ENCODE results near the gene RWDD1.
A peak's percentile ranks its signal among the peaks of the same experiment; 100 is the strongest.

Gene RWDD1, protein sequence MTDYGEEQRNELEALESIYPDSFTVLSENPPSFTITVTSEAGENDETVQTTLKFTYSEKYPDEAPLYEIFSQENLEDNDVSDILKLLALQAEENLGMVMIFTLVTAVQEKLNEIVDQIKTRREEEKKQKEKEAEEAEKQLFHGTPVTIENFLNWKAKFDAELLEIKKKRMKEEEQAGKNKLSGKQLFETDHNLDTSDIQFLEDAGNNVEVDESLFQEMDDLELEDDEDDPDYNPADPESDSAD

DNA sequence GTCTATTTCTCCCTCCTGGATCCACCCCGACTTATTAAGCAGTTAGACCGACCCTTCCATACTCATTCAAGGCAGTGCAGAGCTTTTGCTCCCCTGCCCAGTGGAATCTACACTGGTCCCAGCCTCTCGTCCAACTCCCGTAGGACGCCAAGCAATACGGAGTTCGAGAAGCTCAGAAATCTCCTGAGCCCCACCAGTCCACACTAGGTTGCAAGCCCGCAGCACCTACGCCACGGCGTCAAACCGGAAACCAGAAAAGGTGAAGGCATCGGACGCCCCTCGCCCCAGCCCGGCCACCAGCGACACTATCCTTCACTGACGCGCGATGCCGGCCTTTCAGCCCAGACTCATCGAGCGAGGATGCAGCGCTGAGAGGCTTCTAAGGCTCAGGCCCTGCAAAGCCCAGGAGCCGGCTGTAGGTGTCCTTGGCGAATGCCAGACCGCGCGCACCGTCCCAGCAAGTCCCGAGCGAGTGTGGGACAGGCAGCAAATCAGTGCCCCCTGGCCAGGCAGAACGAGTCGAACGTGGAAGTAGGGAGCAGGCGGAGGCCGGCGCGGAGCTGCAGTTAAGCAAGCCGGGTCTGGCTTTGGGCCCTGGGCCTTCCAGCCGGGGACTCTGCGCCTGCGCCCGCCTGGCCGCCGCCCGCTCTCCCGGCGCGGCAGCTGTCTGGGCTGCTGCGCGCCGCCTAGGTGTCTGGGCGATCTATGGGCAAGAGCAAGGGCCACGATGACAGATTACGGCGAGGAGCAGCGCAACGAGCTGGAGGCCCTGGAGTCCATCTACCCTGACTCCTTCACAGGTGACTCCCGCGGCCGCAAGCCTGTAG lies at the start of gene RWDD1:
Gene RWDD1, plus strand, starts transcription at position 649 of the 827 bp plus-strand sequence. Its CDS starts 79 bp downstream, at position 728.
- peak; percentile 99 for DNase-seq

DNA sequence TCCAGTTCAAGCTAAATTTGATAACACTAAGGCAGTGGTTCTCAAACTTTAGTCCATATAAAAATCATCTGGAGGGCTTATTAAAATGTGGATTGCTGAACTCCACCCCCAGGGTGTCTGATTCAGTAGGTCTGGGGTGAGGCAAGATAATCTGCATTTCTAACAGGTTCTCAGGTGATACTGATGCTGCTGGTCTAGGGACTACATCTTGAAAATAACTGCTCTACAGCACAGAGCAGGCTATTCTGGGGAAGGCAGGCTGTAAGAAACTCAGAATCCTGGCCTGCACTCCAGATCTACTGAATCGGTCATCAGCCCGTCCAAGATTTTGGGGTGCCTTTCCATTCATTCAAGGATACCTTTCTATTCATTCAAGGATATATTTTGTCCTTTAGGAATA lies 48.4 kb upstream of the RWDD1 start:
- DNase-seq, result no peak

GRCh38 chr6:116524236-116524635 lies 47.1 kb upstream of the RWDD1 start:
- no peak for DNase-seq

GRCh38 chr6:116528133-116528532 lies 43.2 kb upstream of the RWDD1 start:
- no peak for DNase-seq

DNA sequence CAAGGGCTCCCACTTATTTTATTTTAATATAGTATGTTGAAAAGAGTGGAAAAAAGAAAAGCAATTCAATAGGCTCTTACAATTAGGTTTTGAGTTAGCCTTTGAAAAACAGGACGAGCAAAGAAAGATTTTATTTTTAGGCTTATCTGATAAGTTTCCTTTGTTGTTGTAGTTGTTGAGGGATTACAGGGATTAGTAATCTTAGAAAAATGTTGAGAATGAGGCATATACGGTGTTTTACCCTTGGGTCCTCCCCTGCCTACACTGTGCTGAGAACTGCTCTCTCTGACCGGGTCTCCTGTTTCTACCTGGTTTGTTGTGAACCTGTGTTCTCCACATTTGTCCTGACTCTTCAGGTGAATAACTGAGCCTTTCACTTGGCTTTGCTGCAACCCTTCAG lies 42.5 kb upstream of the RWDD1 start:
- no peak for DNase-seq

DNA sequence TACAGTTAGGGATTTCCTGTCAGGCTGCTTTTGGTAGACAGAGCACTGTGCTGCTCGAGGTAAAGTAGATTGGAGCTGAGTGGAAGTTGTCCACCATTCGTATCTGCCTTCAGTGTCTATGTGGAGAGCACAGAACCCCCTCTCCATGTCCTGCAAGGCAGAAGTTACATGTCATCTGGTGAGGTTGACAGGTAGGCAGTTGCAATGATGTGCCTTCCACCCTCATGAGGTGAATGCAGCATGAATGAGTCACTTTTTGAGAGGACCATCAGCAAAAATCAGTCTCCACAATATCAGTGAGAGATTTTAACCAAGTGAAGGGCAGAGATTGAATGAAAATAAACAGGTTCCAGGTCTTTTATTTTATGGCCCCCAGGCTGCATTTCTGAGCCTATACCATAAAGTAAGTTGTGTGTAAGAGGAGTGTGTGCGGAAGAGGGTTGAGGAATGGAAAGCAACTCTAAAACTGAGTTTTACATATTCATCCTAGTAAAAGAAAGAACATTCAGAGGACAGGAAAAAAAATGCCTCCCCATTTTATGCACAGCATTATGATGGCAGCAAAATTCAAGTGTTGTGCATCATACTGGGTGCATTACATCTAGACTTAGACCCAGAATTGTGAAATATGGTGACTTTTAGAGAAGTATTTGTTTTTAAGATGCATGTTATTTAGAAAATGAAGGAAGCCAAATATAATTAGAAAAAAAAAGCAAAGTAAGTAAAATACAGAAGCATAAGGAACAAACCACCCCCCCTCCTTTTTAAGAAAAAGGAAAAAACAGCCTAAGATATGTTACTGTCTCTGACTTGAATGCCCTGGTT lies 41.6 kb upstream of the RWDD1 start:
- no peak for DNase-seq

- no peak for DNase-seq
These were observed 40.9 kb upstream of the RWDD1 start for GRCh38 chr6:116530436-116530835.

GRCh38 chr6:116531675-116532570 lies 39.4 kb upstream of the RWDD1 start:
- DNase-seq, result peak; percentile 59 to 75

- no peak for DNase-seq
These were observed 37.9 kb upstream of the RWDD1 start for GRCh38 chr6:116533233-116533957.

DNA sequence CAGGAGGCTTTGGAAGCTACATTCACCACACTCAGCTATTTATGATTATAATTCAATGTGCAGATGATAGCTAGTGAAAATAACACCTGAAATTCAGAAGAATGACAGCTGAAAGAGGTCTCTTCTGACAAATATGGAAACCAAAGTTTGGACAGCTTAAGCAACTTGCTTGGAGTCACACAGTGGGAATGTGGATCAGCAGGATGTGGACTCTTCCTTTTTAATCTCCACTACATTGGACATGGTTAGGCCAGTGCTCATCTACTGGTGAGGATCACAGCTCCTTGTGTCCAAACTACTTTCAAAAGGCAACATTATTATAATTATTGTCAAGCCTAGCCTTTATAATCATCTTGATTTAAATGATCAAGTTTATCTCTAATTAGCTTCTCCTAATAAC lies 36.2 kb upstream of the RWDD1 start:
- no peak for DNase-seq

DNA sequence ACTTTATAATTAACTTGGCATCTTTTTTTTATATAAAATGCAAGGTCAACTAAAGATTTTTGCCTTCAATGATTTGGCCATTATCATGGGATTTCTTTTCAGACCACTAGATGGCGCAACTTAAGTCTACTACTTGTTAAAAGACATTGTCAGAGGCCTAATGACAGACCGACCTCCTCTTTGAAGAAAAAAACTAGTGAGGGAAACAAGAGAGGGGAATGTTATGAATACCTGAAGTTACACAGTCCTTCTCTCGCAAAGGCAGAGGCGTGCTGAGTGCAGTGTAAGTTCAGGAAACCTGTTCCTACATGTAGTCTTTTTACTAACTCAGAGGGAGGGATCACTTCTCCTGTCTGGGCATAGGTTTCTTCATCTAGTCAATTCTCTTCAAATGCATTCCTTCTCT lies 35.1 kb upstream of the RWDD1 start:
- DNase-seq, result peak in 1 of 2 donors; percentile 68

DNA sequence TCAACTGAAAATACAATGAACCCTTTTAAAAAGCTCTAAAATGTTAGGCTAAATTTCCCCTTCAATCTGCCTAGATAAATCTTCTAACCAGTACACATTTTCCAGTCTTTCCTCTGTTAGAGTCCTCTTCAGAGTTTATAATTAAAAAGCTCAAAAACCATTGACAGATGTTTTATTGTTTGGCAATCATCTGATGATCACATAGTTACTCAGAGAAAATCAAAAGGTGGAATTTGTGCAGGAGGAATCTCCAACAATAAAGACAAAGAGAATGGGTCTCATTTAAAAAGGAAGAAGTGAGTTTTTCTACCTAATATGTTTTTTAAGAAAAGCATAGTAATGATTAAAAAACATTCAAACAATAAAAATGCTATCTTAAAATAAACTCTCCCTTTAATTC lies 28.9 kb upstream of the RWDD1 start:
- DNase-seq, result no peak

DNA sequence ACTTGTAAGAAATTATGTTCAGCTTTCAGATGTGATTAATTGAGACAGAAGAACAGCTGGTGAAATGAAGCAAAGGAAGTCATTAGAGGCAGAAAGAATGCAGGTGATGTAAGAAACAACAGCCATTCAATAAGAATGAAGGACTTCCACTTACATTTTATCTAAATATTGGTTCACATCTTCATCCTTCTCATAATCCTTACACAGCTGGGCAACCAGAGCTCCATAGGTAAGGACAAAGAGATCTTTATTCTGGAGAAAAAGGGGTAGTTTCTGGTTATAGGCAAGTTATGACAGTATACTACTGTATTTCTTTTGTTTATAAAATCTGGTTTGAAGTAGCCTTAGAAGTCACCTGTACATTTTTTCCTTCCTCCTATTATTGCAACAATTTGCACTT lies 28.2 kb upstream of the RWDD1 start:
- DNase-seq, result no peak

DNA sequence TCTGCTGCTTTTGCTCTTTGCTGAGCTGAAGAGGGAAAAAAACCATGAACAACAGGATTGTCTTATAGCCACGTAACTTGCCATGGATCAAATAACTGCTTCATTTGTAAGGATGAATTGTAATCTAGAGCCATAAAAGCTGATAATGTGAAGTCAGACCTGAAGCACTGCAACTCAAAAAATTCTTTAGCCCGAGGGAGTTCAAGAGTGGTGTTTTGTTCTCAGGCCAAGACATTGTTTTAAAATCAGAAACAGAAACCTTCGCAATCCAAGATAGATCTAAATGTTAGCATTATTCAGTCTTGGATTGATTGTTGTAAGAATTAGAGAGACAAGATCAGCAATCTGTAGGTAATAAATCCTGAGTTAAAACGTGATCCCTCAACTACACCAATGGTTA lies 25.7 kb upstream of the RWDD1 start, which contains the start of gene TRAPPC3L:
Gene TRAPPC3L, minus strand, starts transcription at position 34 of the 400 bp plus-strand sequence. CDS start 170 bp downstream, outside the sequence.
- DNase-seq, result no peak

DNA sequence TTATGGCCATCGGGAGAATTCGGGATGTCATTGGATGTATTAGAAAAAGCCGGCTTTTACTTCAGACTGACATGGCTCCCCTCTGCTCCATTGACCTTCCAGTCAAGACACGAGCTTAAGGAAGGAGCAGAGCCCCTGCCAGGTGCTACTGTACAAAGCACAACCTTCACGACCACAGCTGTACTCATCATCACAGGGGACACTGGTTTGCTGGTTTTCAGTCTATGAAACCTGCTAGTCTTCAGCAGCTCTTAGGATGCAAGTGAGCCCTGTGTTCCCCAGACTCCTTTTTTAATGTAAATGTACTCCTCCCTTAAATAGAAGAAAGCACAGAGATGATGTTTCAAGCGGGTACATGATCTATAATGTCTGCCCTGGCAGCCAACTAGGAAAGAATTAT lies 23.9 kb upstream of the RWDD1 start:
- DNase-seq, result no peak

- DNase-seq, result no peak
These were observed 20.5 kb upstream of the RWDD1 start for GRCh38 chr6:116550796-116551195.

GRCh38 chr6:116553451-116553850 lies 17.9 kb upstream of the RWDD1 start, which contains the start of gene CALHM4:
TSS of gene CALHM4 (plus strand) at chr6:116553751. CDS start at chr6:116553794, 43 bp downstream.
- no peak for DNase-seq

GRCh38 chr6:116556065-116556464 lies 15.2 kb upstream of the RWDD1 start:
- no peak for DNase-seq

DNA sequence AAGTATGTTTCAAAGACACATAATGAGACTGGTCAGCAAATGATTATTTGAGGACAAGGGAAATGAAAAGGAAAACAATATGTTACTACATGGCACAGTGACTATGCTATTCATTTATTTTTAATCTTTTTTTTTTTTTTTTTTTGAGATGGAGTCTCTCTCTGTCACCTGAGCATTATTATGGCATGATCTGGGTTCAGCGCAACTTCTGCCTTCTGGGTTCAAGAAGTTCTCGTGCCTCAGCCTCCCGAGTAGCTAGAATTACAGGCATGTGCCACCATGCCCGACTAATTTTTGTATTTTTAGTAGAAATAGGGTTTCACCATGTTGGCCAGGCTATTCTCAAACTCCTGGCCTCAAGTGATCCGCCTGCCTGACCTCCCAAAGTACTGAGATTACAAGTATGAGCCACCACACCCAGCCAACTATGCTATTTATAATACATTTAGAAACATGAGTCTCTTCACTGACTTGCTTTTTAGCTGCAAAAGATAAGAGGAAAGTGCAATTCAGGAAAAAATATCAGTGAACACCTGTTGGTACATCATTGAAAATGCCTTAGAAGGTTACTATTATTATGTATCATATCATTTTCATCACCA lies 14.4 kb upstream of the RWDD1 start:
- no peak for DNase-seq

DNA sequence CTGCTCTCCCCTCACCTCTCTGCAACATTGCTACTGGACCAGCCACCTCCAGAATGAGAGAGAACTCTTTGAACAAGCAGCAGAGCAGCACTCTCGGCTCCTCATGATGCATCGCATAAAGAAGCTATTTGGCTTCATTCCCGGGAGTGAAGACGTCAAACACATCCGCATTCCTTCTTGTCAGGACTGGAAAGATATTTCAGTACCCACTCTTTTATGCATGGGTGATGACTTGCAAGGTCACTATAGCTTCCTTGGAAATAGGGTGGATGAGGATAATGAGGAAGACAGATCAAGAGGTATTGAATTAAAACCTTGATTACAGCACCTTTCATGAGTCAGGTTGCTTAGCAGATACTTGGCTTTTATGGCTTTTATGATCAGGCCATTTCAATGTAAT lies 13.4 kb upstream of the RWDD1 start:
- DNase-seq, result no peak

DNA sequence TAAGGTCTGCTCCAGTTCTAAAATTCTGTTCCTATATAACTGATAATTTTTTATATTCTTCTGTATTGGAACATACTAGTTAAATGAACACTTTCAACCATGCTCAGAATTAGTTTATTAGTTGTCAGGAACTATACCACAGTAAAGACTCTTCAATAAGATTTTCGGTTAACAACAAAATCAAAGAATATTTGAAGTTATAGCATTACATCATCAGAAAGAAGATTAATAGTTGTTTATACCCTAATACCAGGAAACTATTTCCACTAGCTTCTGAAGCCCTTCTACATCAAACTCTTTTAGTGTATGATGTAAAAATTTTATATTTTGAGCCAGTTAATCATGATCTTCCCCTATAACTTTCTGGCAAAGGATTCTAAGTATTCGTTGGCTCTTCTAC lies 11.2 kb upstream of the RWDD1 start:
- no peak for DNase-seq

All from CD4-positive, alpha-beta T cell treated with Interferon alpha-2 for 1 hour (primary cell).